ENCODE data around the gene PAK1. TPM values are rescaled to one million over a fixed set of nuclear protein-coding genes. Genes with fewer than 3 reads are reported as not detected.

PAK1 gene
- total and polyA plus RNA-seq, 9 of the 15 experiments (the other 6 are each of a cell fraction or from before 2014, with no cell fraction given), result 0.52 to 11.7 (median 1.9) TPM

GRCh38 chr11:77302752-77303151 lies 171.1 kb downstream of the PAK1 start (continued):
- TF ChIP-seq RUNX1 (IDR thresholded peaks at IDR 0.05; ENCODE audit: low read depth) (no peak), ZKSCAN8 (CRISPR knock-in tag; IDR thresholded peaks at IDR 0.05) (no peak), REST (IDR thresholded peaks at IDR 0.05; ENCODE audit: borderline replicate concordance) (peak; percentile 36; the same call in 1 of the 2 replicates), REST (CRISPR knock-in tag; IDR thresholded peaks at IDR 0.05; ENCODE audit: low read depth) (no peak), PKNOX1 (IDR thresholded peaks at IDR 0.05) (peak; percentile 88), HMG20B (CRISPR knock-in tag; IDR thresholded peaks at IDR 0.05) (peak; percentile 79; the same call in 1 of the 2 replicates), KLF1 (tag; IDR thresholded peaks at IDR 0.05) (no peak), FOSL1 (tag; conservative IDR thresholded peaks at IDR 0.05) (peak; percentile 71), DMBX1 (CRISPR knock-in tag; IDR thresholded peaks at IDR 0.05; ENCODE audit: borderline replicate concordance) (peak; percentile 35; the same call in 1 of the 2 replicates), BCOR (IDR thresholded peaks at IDR 0.05) (0 out of 2 replicates have a peak, but pooled peaks have one; percentile 21), GATA2 (CRISPR knock-in tag; IDR thresholded peaks at IDR 0.05) (peak; percentile 69), ATF1 (CRISPR knock-in tag; IDR thresholded peaks at IDR 0.05) (no peak), ATF1 (tag; IDR thresholded peaks at IDR 0.05) (peak; percentile 25; the same call in 1 of the 2 replicates), FOXM1 (IDR thresholded peaks at IDR 0.05; ENCODE audit: low read depth) (peak; percentile 69; the same call in 1 of the 2 replicates), FOXM1 (CRISPR knock-in tag; IDR thresholded peaks at IDR 0.05; ENCODE audit: low read depth) (no peak), FOXJ2 (tag; IDR thresholded peaks at IDR 0.05) (no peak), ARID3B (CRISPR knock-in tag; IDR thresholded peaks at IDR 0.05; ENCODE audit: borderline replicate concordance) (no peak), HDAC1 (IDR thresholded peaks at IDR 0.05) (peak in 1 of 2 experiments; percentile 84; a peak in 2 of 4 replicates), MECOM (CRISPR knock-in tag; IDR thresholded peaks at IDR 0.05) (peak; percentile 91), ATF7 (IDR thresholded peaks at IDR 0.05) (0 out of 2 replicates have a peak, but pooled peaks have one; percentile 30), NCOR1 (IDR thresholded peaks at IDR 0.05) (peak; percentile 84), OTX1 (CRISPR knock-in tag; IDR thresholded peaks at IDR 0.05) (0 out of 2 replicates have a peak, but pooled peaks have one; percentile 47)
